OCI-LY1 (cell line): ENCODE data around the gene COL19A1.

Source experiments
- EZH2 ChIP-seq: fragments of 200-600 bp; sonication (generic), shearing (Covaris generic); IDR thresholded peaks from 2 replicates; pipeline ENCODE4 v1.8.0; 2017; ENCODE audit warnings: borderline replicate concordance, mixed run types, mild to moderate bottlenecking, antibody characterized with exemption, low read length, moderate library complexity, mixed read lengths
- TF ChIP-seq, protein P1 (sequence below): fragments of 200-600 bp; sonication (generic), shearing (Covaris generic); IDR thresholded peaks from 2 replicates; pipeline ENCODE4 v1.5.1; 2017; ENCODE audit warnings: mild to moderate bottlenecking, antibody characterized with exemption, low read length, moderate library complexity, mixed read lengths

DNA sequence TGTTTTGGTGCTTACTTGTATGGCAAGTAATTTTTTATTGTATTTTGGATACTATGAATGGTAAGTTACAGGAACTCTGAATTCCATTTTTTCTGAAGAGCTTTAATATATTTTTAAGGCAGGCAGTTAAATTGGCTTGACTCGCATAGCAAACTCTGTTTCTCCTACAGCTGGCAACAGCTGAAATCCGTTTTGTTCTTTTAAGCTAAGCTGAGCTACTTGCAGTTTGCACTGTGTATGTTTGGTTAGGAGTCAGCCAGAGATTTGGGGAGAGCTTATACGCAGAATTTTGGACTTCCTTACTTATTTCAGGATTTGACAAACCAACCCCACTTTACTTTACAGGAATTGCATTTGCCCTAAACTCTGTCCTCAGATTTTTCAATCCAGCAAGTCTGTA, 179.1 kb downstream of the COL19A1 start:
- no peak for TF ChIP-seq EZH2
- TF ChIP-seq, protein P1, sequence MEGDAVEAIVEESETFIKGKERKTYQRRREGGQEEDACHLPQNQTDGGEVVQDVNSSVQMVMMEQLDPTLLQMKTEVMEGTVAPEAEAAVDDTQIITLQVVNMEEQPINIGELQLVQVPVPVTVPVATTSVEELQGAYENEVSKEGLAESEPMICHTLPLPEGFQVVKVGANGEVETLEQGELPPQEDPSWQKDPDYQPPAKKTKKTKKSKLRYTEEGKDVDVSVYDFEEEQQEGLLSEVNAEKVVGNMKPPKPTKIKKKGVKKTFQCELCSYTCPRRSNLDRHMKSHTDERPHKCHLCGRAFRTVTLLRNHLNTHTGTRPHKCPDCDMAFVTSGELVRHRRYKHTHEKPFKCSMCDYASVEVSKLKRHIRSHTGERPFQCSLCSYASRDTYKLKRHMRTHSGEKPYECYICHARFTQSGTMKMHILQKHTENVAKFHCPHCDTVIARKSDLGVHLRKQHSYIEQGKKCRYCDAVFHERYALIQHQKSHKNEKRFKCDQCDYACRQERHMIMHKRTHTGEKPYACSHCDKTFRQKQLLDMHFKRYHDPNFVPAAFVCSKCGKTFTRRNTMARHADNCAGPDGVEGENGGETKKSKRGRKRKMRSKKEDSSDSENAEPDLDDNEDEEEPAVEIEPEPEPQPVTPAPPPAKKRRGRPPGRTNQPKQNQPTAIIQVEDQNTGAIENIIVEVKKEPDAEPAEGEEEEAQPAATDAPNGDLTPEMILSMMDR = no peak
